Measurements from ENCODE around the gene MAP1A.

The MAP1A gene

DNA sequence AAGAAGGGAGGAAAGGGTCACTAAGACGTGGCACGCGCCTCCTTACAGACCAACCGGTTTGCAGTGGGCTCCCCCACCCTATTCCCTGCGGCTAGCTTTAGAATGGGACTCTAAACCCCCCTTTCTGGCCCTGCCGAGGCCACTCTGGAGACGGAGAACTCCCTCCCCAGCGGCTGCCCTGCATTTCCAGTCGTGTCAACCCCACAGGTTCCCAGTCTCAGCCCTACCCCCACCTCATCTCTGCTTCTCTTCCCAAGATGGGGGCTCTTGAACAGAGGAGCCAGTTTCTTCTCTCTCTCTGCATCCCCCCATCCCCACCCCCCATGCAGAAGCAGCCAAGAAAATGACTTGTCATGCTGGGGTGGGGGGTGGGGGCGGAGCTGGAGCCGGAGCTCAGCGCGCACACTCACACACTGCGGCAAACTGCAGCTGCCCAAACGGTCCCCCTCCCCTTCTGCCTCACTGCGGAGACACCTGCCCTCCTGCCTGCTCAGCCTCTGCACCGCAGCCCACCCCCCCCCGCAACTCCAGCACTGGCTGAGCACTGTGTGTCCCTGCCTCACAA is 871 bp downstream of the MAP1A start:
- in situ Hi-C loops (cut with HindIII; ENCODE audit: low pct_ligation_motif_present, low sequenced_read_pairs) = no loop called here
- no peak for DNase-seq

DNA sequence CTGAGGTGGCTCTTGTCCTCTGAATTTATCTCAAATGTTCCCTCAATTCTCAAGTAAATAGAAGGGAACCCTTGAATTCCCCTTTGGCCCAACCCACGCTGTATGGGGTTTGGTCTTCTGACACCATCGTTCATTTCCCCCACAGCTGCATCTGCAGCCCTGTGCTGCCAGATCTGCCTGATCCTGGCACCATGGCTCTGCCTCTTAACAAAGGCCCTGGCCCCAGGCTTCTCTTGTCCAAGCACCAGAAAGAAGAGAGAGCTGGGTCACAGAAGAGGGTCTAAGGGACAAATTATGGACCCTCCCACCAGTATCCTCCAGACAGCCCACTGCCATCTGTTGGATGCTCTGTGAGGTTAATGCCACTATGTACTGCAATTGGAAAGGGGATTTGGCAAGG is 1.8 kb downstream of the MAP1A start:
- TF ChIP-seq, protein P1, sequence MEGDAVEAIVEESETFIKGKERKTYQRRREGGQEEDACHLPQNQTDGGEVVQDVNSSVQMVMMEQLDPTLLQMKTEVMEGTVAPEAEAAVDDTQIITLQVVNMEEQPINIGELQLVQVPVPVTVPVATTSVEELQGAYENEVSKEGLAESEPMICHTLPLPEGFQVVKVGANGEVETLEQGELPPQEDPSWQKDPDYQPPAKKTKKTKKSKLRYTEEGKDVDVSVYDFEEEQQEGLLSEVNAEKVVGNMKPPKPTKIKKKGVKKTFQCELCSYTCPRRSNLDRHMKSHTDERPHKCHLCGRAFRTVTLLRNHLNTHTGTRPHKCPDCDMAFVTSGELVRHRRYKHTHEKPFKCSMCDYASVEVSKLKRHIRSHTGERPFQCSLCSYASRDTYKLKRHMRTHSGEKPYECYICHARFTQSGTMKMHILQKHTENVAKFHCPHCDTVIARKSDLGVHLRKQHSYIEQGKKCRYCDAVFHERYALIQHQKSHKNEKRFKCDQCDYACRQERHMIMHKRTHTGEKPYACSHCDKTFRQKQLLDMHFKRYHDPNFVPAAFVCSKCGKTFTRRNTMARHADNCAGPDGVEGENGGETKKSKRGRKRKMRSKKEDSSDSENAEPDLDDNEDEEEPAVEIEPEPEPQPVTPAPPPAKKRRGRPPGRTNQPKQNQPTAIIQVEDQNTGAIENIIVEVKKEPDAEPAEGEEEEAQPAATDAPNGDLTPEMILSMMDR (IDR thresholded peaks at IDR 0.05; ENCODE audit: low read depth, low read length, missing control alignments) = no peak
- H3K27me3 ChIP-seq (replicated peaks) = no peaks in the 10 kb centered on the region
- in situ Hi-C loops (cut with HindIII; ENCODE audit: low pct_ligation_motif_present, low sequenced_read_pairs) = no loop called here
- no peak overlapping the region for H3K4me3 ChIP-seq (ENCODE audit: low read depth, low read length)
- no peak overlapping the region for H3K27ac ChIP-seq
- peaks cover 25% of the 10 kb centered on the region for H3K36me3 ChIP-seq (replicated peaks)
- DNase-seq = no peak

More for the DNA sequence above, 871 bp downstream of the MAP1A start:
- Histone ChIP-seq H3K4me3 (ENCODE audit: low read depth, low read length) (peak overlapping the region; percentile 74), H3K27me3 (replicated peaks) (no peaks in the 10 kb centered on the region), H3K36me3 (replicated peaks) (peaks cover 20% of the 10 kb centered on the region), H3K27ac (no peak overlapping the region)
- TF ChIP-seq, protein P1 (IDR thresholded peaks at IDR 0.05; ENCODE audit: low read depth, low read length, missing control alignments) = no peak

DNA sequence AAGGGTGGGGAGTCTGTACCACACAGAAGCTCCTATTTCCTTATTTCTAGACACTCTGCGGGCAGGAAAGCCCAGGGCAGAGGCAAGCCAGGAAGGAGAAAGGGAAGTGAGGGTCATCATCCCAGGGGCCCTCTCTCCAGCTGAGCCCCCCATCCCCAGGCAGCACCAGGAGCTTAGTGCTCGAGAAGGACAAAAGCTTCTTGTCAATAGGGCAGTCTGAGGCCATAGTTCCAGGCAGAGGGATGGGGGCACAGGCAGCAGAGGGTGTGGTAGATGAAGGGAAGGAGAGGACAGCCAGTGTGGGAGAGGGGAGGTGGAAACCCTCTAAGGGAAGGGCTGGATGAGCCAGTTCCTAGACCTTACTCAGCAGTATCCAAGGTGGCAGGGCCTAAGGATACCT is 2.7 kb downstream of the MAP1A start:
- DNase-seq = no peak
- H3K4me3 ChIP-seq (ENCODE audit: low read depth, low read length) = no peak overlapping the region
- in situ Hi-C loops (cut with HindIII; ENCODE audit: low pct_ligation_motif_present, low sequenced_read_pairs) = no loop called here
- H3K36me3 ChIP-seq (replicated peaks) = peaks cover 34% of the 10 kb centered on the region
- TF ChIP-seq, protein P1 (IDR thresholded peaks at IDR 0.05; ENCODE audit: low read depth, low read length, missing control alignments) = no peak
- H3K27me3 ChIP-seq (replicated peaks) = no peaks in the 10 kb centered on the region
- H3K27ac ChIP-seq = no peak overlapping the region

DNA sequence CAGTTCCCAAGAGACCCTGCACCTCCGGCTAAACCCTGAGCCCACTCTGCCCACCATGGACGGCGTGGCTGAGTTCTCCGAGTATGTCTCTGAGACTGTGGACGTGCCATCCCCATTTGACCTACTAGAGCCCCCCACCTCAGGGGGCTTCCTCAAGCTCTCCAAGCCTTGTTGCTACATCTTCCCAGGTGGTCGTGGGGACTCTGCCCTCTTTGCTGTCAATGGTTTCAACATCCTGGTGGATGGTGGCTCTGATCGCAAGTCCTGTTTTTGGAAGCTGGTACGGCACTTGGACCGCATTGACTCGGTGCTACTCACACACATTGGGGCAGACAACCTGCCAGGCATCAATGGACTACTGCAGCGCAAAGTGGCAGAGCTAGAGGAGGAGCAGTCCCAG is 4.0 kb downstream of the MAP1A start:
- TF ChIP-seq, protein P1 (IDR thresholded peaks at IDR 0.05; ENCODE audit: low read depth, low read length, missing control alignments) = no peak
- no peak for DNase-seq
- H3K27me3 ChIP-seq (replicated peaks) = no peaks in the 10 kb centered on the region
- no peak overlapping the region for H3K4me3 ChIP-seq (ENCODE audit: low read depth, low read length)
- no peak overlapping the region for H3K27ac ChIP-seq
- H3K36me3 ChIP-seq (replicated peaks) = peaks cover 37% of the 10 kb centered on the region
- in situ Hi-C loops (cut with HindIII; ENCODE audit: low pct_ligation_motif_present, low sequenced_read_pairs) = no loop called here

DNA sequence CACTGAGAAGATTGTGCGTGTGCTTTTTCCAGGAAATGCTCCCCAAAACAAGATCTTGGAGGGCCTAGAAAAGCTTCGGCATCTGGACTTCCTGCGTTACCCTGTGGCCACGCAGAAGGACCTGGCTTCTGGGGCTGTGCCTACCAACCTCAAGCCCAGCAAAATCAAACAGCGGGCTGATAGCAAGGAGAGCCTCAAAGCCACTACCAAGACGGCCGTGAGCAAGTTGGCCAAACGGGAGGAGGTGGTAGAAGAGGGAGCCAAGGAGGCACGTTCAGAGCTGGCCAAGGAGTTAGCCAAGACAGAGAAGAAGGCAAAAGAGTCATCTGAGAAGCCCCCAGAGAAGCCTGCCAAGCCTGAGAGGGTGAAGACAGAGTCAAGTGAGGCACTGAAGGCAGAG is 4.8 kb downstream of the MAP1A start:
- peaks cover 37% of the 10 kb centered on the region for H3K36me3 ChIP-seq (replicated peaks)
- TF ChIP-seq, protein P1 (IDR thresholded peaks at IDR 0.05; ENCODE audit: low read depth, low read length, missing control alignments) = no peak
- in situ Hi-C loops (cut with HindIII; ENCODE audit: low pct_ligation_motif_present, low sequenced_read_pairs) = no loop called here
- H3K4me3 ChIP-seq (ENCODE audit: low read depth, low read length) = no peak overlapping the region
- DNase-seq = no peak
- H3K27me3 ChIP-seq (replicated peaks) = no peaks in the 10 kb centered on the region
- no peak overlapping the region for H3K27ac ChIP-seq

DNA sequence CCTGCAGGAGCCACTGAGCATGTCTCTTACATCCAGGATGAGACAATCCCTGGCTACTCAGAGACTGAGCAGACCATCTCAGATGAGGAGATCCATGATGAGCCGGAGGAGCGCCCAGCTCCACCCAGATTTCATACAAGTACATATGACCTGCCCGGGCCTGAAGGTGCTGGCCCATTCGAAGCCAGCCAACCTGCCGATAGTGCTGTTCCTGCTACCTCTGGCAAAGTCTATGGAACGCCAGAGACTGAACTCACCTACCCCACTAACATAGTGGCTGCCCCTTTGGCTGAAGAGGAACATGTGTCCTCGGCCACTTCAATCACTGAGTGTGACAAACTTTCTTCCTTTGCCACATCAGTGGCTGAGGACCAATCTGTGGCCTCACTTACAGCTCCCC is 6.2 kb downstream of the MAP1A start:
- Histone ChIP-seq H3K36me3 (replicated peaks) (peaks cover 37% of the 10 kb centered on the region), H3K27ac (no peak overlapping the region), H3K27me3 (replicated peaks) (no peaks in the 10 kb centered on the region), H3K4me3 (ENCODE audit: low read depth, low read length) (no peak overlapping the region)
- in situ Hi-C loops (cut with HindIII; ENCODE audit: low pct_ligation_motif_present, low sequenced_read_pairs) = no loop called here
- no peak for DNase-seq
- TF ChIP-seq, protein P1 (IDR thresholded peaks at IDR 0.05; ENCODE audit: low read depth, low read length, missing control alignments) = no peak
